A673 (cell line): ENCODE data around the gene MROH2B. TPM values are rescaled to one million over a fixed set of nuclear protein-coding genes. Genes with fewer than 3 reads are reported as not detected.
A peak's percentile ranks its signal among the peaks of the same experiment; 100 is the strongest.

ENCODE experiments used
- BruUV-seq: library from RNA; stranded (reverse); fragments of 400-500 nt; replicated peaks from 2 replicates; lab custom pipeline; 2021; lab: Mats Ljungman, UMichigan
- CTCF ChIA-PET: fragments of 300-600 bp; sonication (Branson Sonifier 250); formaldehyde crosslinking; loops from one replicate; lab custom pipeline; 2022; ENCODE audit warnings: antibody characterized with exemption; lab: Charles Lee
- POLR2A ChIA-PET: fragments of 300-600 bp; sonication (Branson Sonifier 250); formaldehyde crosslinking; loops from one replicate; lab custom pipeline; 2022; ENCODE audit warnings: antibody characterized with exemption; ENCODE audit not compliant: low non-redundant PET; lab: Charles Lee
- DNase-seq: peaks from one replicate; pipeline ENCODE4 v3.0.0-alpha.2; 2015; ENCODE audit warnings: low spot score
- H3K27ac ChIP-seq: fragments of 200-600 bp; sonication (generic); 2 replicates; pipeline ENCODE4 v1.5.1; 2016; ENCODE audit warnings: mixed run types, low read depth, mild to moderate bottlenecking, mixed read lengths, antibody characterized with exemption, low read length; ENCODE audit not compliant: poor library complexity, severe bottlenecking
- H3K27me3 ChIP-seq: fragments of 200-600 bp; sonication (generic); replicated peaks from 2 replicates; pipeline ENCODE4 v1.6.1; 2017; ENCODE audit warnings: mixed run types, low read depth, mild to moderate bottlenecking, mixed read lengths, antibody characterized with exemption, low read length; ENCODE audit not compliant: insufficient read depth, poor library complexity
- H3K36me3 ChIP-seq: fragments of 200-600 bp; sonication (generic); 2 replicates; pipeline ENCODE4 v1.6.1; 2016; ENCODE audit warnings: mixed run types, mild to moderate bottlenecking, mixed read lengths, antibody characterized with exemption, low read length; ENCODE audit not compliant: insufficient read depth, poor library complexity, severe bottlenecking
- H3K4me1 ChIP-seq: fragments of 200-600 bp; sonication (generic); 2 replicates; pipeline ENCODE4 v1.6.1; 2017; ENCODE audit warnings: mixed run types, mild to moderate bottlenecking, mixed read lengths, antibody characterized with exemption, low read length; ENCODE audit not compliant: insufficient read depth, poor library complexity, severe bottlenecking
- H3K4me3 ChIP-seq: fragments of 200-600 bp; sonication (generic); 2 replicates; pipeline ENCODE4 v1.5.1; 2016; ENCODE audit warnings: low read depth, mixed run types, mild to moderate bottlenecking, mixed read lengths, low read length; ENCODE audit not compliant: poor library complexity, severe bottlenecking
- H3K9me3 ChIP-seq: fragments of 200-600 bp; sonication (generic); 2 replicates; pipeline ENCODE4 v1.6.1; 2016; ENCODE audit warnings: mixed run types, low read depth, mild to moderate bottlenecking, mixed read lengths, antibody characterized with exemption, low read length; ENCODE audit not compliant: poor library complexity, severe bottlenecking
- EZH2 ChIP-seq: fragments of 200-600 bp; sonication (generic); IDR thresholded peaks from 2 replicates; pipeline ENCODE4 v1.6.1; 2017; ENCODE audit warnings: borderline replicate concordance, low read depth, mild to moderate bottlenecking, mixed read lengths, antibody characterized with exemption, low read length; ENCODE audit not compliant: poor library complexity, severe bottlenecking
- intact Hi-C: fragments of 100-400 bp; cut with micrococcal nuclease; formaldehyde crosslinking; loops from one replicate; pipeline ENCODE4 v1.10.0; 2022; ENCODE audit not compliant: unreplicated experiment
- total RNA-seq: library from RNA; stranded (reverse); gene quantifications from 2 replicates; pipeline ENCODE4 v1.2.3, GENCODE V29; 2021
- TF ChIP-seq, protein P1 (sequence below): fragments of 300-800, 200-600 bp; sonication (generic); conservative IDR thresholded peaks from 2 replicates; pipeline ENCODE4 v1.5.1; 2017; ENCODE audit warnings: low read depth, mild to moderate bottlenecking, antibody characterized with exemption, low read length, moderate library complexity, mixed read lengths

MROH2B gene
- total RNA-seq, 1 experiment from 2014 or later = not detected

DNA sequence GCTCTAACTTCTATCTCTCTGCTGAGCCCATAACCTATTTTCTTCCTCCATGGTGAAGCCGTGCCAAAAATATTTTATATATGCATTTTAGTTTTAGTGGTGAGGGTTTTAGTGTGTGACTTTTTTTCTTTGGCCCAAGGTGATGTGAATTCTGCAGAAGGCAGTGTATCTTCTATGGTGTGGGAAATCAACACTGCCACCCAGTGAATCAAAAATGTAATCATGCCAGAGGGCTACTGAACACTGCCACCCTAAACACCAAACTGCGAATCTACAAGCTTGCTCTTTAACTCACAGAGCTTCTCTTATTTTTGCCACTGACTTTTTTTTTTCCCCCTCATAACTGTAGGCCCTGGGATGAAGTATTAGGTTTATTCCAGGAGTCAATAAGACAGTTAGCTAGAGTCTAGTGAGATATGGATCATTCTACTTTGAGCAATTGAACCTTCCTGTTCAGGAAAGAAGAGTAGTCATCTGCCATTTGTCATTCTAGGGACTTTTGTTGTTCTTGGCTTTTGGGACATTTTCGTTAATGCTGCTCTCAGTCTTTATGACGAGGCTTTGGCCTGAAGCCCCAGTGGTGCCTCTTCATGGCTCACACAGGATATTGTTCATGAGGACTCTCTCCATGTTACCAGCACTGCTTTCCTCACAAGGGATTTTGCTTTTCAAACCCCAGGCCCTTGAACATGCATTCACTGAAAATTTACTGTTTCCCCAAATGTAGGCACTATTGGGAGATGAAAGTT is 108.8 kb downstream of the MROH2B start:
- CTCF ChIA-PET = interaction anchor here (0.7 kb wide), 1 partner anchor 58 kb away, joined by 4 read pairs; no protein-coding TSS in a partner anchor
- Histone ChIP-seq H3K27ac (no peak overlapping the region), H3K4me1 (no peaks in the 10 kb centered on the region), H3K4me3 (no peak overlapping the region), H3K27me3 (no peaks in the 10 kb centered on the region), H3K36me3 (no peaks in the 10 kb centered on the region), H3K9me3 (no peaks in the 10 kb centered on the region)
- no peak for DNase-seq
- POLR2A ChIA-PET = no interaction called here
- intact Hi-C loops = no loop called here
- no TSS peak for BruUV-seq
- TF ChIP-seq EZH2 = no peak
- TF ChIP-seq, protein P1, sequence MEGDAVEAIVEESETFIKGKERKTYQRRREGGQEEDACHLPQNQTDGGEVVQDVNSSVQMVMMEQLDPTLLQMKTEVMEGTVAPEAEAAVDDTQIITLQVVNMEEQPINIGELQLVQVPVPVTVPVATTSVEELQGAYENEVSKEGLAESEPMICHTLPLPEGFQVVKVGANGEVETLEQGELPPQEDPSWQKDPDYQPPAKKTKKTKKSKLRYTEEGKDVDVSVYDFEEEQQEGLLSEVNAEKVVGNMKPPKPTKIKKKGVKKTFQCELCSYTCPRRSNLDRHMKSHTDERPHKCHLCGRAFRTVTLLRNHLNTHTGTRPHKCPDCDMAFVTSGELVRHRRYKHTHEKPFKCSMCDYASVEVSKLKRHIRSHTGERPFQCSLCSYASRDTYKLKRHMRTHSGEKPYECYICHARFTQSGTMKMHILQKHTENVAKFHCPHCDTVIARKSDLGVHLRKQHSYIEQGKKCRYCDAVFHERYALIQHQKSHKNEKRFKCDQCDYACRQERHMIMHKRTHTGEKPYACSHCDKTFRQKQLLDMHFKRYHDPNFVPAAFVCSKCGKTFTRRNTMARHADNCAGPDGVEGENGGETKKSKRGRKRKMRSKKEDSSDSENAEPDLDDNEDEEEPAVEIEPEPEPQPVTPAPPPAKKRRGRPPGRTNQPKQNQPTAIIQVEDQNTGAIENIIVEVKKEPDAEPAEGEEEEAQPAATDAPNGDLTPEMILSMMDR = peak; percentile 39

DNA sequence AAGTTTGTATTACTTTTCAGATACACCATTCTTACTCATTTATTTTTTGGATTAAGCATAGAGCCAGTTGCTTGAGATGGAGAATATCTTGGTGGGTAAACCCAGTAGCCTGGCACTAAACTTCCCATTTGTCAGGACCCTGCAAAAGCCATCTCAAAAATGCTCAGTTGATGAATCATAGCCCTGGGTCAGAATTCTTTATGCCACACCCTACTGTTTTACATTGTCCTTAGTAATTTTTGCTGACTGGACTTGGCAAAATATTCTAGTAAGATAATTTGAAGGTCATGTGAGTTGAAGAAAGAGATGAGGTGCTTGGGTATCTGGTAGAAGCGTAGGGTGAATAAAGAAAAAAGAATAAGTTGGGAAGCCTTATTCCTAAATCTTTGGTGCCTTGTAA is 111.1 kb downstream of the MROH2B start:
- H3K9me3 ChIP-seq = no peaks in the 10 kb centered on the region
- ChIA-PET CTCF (no interaction called here), POLR2A (no interaction called here)
- H3K4me1 ChIP-seq = no peaks in the 10 kb centered on the region
- no peaks in the 10 kb centered on the region for H3K36me3 ChIP-seq
- no peak for TF ChIP-seq EZH2
- TF ChIP-seq, protein P1 = no peak
- no peak overlapping the region for H3K4me3 ChIP-seq
- DNase-seq = no peak
- no TSS peak for BruUV-seq
- H3K27me3 ChIP-seq = no peaks in the 10 kb centered on the region
- H3K27ac ChIP-seq = no peak overlapping the region
- intact Hi-C loops = no loop called here

- Histone ChIP-seq H3K27ac (no peak overlapping the region), H3K27me3 (no peaks in the 10 kb centered on the region), H3K4me1 (no peaks in the 10 kb centered on the region), H3K36me3 (no peaks in the 10 kb centered on the region), H3K9me3 (no peaks in the 10 kb centered on the region), H3K4me3 (no peak overlapping the region)
- ChIA-PET CTCF (no interaction called here), POLR2A (no interaction called here)
- DNase-seq = peak; percentile 18
- intact Hi-C loops = no loop called here
- BruUV-seq = no TSS peak
- no peak for TF ChIP-seq EZH2
- TF ChIP-seq, protein P1 = no peak
These were observed 112.3 kb downstream of the MROH2B start for GRCh38 chr5:40958811-40959210.
